ENCODE results near the gene PGLYRP3. TPM values are rescaled to one million over a fixed set of nuclear protein-coding genes. Genes with fewer than 3 reads are reported as not detected.

PGLYRP3 gene
- total RNA-seq, 5 donors from 2014 or later (not counting 1 experiment from before 2014, with no cell fraction given), result not detected

- H3K27ac Mint-ChIP-seq, result no peak overlapping the region
- H3K4me3 ChIP-seq (ENCODE audit: control insufficient read depth in 1 of 2, extremely low read depth in 1 of 2, low read length in 1 of 2), result no peak overlapping the region
- POLR2A ChIA-PET, result no interaction called here
- DNase-seq (no peak), ATAC-seq (replicated peaks in 1 of 4) (no peak)
- H3K36me3 Mint-ChIP-seq, result no peaks in the 10 kb centered on the region
- no peaks in the 10 kb centered on the region for H3K4me1 Mint-ChIP-seq
- no peaks in the 10 kb centered on the region for H3K36me3 ChIP-seq (ENCODE audit: control insufficient read depth in 2 of 2, extremely low read depth in 1 of 2, insufficient read depth in 1 of 2, low read length in 1 of 2)
- no peak overlapping the region for H3K4me3 Mint-ChIP-seq
- no peaks in the 10 kb centered on the region for H3K9me3 ChIP-seq
- no peaks in the 10 kb centered on the region for H3K4me1 ChIP-seq (ENCODE audit: control insufficient read depth in 1 of 2, extremely low read depth in 1 of 2, insufficient read depth in 2 of 2, low read length in 2 of 2)
- CTCF ChIA-PET, result interaction anchor here in 1 of 2 donors (1.0 kb wide), 1 partner anchor 10 kb away, joined by 3 read pairs; no protein-coding TSS in a partner anchor
- no CpG with 5 or more reads among the region's 1 CpG for WGBS (ENCODE audit: insufficient coverage)
- peaks cover 28 to 65% of the 10 kb centered on the region in 2 donors for H3K27me3 Mint-ChIP-seq
- H3K9me3 Mint-ChIP-seq, result no peaks in the 10 kb centered on the region
- peaks cover under 1 to 19% of the 10 kb centered on the region in 2 experiments for H3K27me3 ChIP-seq (replicated peaks in 1 of 2; ENCODE audit: control insufficient read depth in 2 of 2, extremely low read depth in 1 of 2, insufficient read depth in 2 of 2, low read length in 1 of 2)
- H3K27ac ChIP-seq (ENCODE audit: low read length), result no peak overlapping the region
Observed at GRCh38 chr1:153271711-153272110, 41.0 kb downstream of the PGLYRP3 start.

GRCh38 chr1:153265457-153265856 is 47.3 kb downstream of the PGLYRP3 start:
- Mint-ChIP-seq H3K9me3 (no peaks in the 10 kb centered on the region), H3K4me3 (no peak overlapping the region), H3K4me1 (peaks cover 21 to 24% (median 21%) of the 10 kb centered on the region in 3 donors), H3K36me3 (no peaks in the 10 kb centered on the region), H3K27ac (no peak overlapping the region), H3K27me3 (peaks cover 57 to 68% of the 10 kb centered on the region in 2 donors)
- ATAC-seq (replicated peaks in 1 of 4) (no peak), DNase-seq (no peak)
- Histone ChIP-seq H3K27me3 (replicated peaks in 1 of 2; ENCODE audit: control insufficient read depth in 2 of 2, extremely low read depth in 1 of 2, insufficient read depth in 2 of 2, low read length in 1 of 2) (peaks cover 15 to 22% of the 10 kb centered on the region in 2 experiments), H3K36me3 (ENCODE audit: control insufficient read depth in 2 of 2, extremely low read depth in 1 of 2, insufficient read depth in 1 of 2, low read length in 1 of 2) (no peaks in the 10 kb centered on the region), H3K9me3 (no peaks in the 10 kb centered on the region), H3K4me3 (ENCODE audit: control insufficient read depth in 1 of 2, extremely low read depth in 1 of 2, low read length in 1 of 2) (no peak overlapping the region), H3K27ac (ENCODE audit: low read length) (no peak overlapping the region), H3K4me1 (ENCODE audit: control insufficient read depth in 1 of 2, extremely low read depth in 1 of 2, insufficient read depth in 2 of 2, low read length in 2 of 2) (peaks cover 12 to 18% of the 10 kb centered on the region in 2 experiments)
- WGBS (ENCODE audit: insufficient coverage), result no CpG with 5 or more reads among the region's 1 CpG
- CTCF ChIA-PET, result interaction anchor here in 1 of 2 donors (0.5 kb wide), 1 partner anchor 377 kb away, joined by 5 read pairs; no protein-coding TSS in a partner anchor
- POLR2A ChIA-PET, result no interaction called here

GRCh38 chr1:153262462-153263157 is 50.1 kb downstream of the PGLYRP3 start:
- H3K4me3 ChIP-seq (ENCODE audit: control insufficient read depth in 1 of 2, extremely low read depth in 1 of 2, low read length in 1 of 2), result peak overlapping the region in 1 of 2 donors; percentile 52
- Mint-ChIP-seq H3K27ac (peak overlapping the region in 1 of 2 donors; percentile 36), H3K27me3 (peaks cover 45 to 54% of the 10 kb centered on the region in 2 donors), H3K9me3 (no peaks in the 10 kb centered on the region), H3K4me1 (peaks cover 25 to 36% (median 27%) of the 10 kb centered on the region in 3 donors), H3K4me3 (peak overlapping the region; percentile 61 to 84 (median 70)), H3K36me3 (no peaks in the 10 kb centered on the region)
- ATAC-seq (replicated peaks in 1 of 4) (no peak), DNase-seq (no peak)
- H3K27ac ChIP-seq (ENCODE audit: low read length), result no peak overlapping the region
- ChIA-PET CTCF (no interaction called here), POLR2A (no interaction called here)
- H3K27me3 ChIP-seq (replicated peaks in 1 of 2; ENCODE audit: control insufficient read depth in 2 of 2, extremely low read depth in 1 of 2, insufficient read depth in 2 of 2, low read length in 1 of 2), result peaks cover 15 to 27% of the 10 kb centered on the region in 2 experiments
- H3K9me3 ChIP-seq, result no peaks in the 10 kb centered on the region
- peaks cover 12 to 18% of the 10 kb centered on the region in 2 experiments for H3K4me1 ChIP-seq (ENCODE audit: control insufficient read depth in 1 of 2, extremely low read depth in 1 of 2, insufficient read depth in 2 of 2, low read length in 2 of 2)
- H3K36me3 ChIP-seq (ENCODE audit: control insufficient read depth in 2 of 2, extremely low read depth in 1 of 2, insufficient read depth in 1 of 2, low read length in 1 of 2), result no peaks in the 10 kb centered on the region
- 36% methylated on average over 3 of the region's 10 CpGs for WGBS (ENCODE audit: insufficient coverage)

- Mint-ChIP-seq H3K36me3 (no peaks in the 10 kb centered on the region), H3K4me3 (peak overlapping the region; percentile 61 to 84 (median 70)), H3K27me3 (peaks cover 41 to 50% of the 10 kb centered on the region in 2 donors), H3K4me1 (peaks cover 25 to 36% (median 27%) of the 10 kb centered on the region in 3 donors), H3K27ac (peak overlapping the region in 1 of 2 donors; percentile 34), H3K9me3 (no peaks in the 10 kb centered on the region)
- no peak for DNase-seq
- ChIA-PET POLR2A (no interaction called here), CTCF (interaction anchor here in 1 of 2 donors (0.7 kb wide), 1 partner anchor 9 kb away, joined by 3 read pairs; no protein-coding TSS in a partner anchor)
- H3K36me3 ChIP-seq (ENCODE audit: control insufficient read depth in 2 of 2, extremely low read depth in 1 of 2, insufficient read depth in 1 of 2, low read length in 1 of 2), result no peaks in the 10 kb centered on the region
- H3K9me3 ChIP-seq, result no peaks in the 10 kb centered on the region
- no peak for ATAC-seq (replicated peaks in 1 of 4)
- peak overlapping the region; percentile 24 to 52 for H3K4me3 ChIP-seq (ENCODE audit: control insufficient read depth in 1 of 2, extremely low read depth in 1 of 2, low read length in 1 of 2)
- peaks cover 15 to 27% of the 10 kb centered on the region in 2 experiments for H3K27me3 ChIP-seq (replicated peaks in 1 of 2; ENCODE audit: control insufficient read depth in 2 of 2, extremely low read depth in 1 of 2, insufficient read depth in 2 of 2, low read length in 1 of 2)
- no peak overlapping the region for H3K27ac ChIP-seq (ENCODE audit: low read length)
- 72% methylated on average over 3 of the region's 6 CpGs for WGBS (ENCODE audit: insufficient coverage)
- H3K4me1 ChIP-seq (ENCODE audit: control insufficient read depth in 1 of 2, extremely low read depth in 1 of 2, insufficient read depth in 2 of 2, low read length in 2 of 2), result peaks cover 12 to 18% of the 10 kb centered on the region in 2 experiments
Observed at GRCh38 chr1:153262070-153262366, 50.7 kb downstream of the PGLYRP3 start.

GRCh38 chr1:153261281-153262069 is 51.3 kb downstream of the PGLYRP3 start:
- ATAC-seq (replicated peaks in 1 of 4), result peak; percentile 32 to 68 (median 59)
- no peaks in the 10 kb centered on the region for H3K36me3 ChIP-seq (ENCODE audit: control insufficient read depth in 2 of 2, extremely low read depth in 1 of 2, insufficient read depth in 1 of 2, low read length in 1 of 2)
- H3K4me3 ChIP-seq (ENCODE audit: control insufficient read depth in 1 of 2, extremely low read depth in 1 of 2, low read length in 1 of 2), result peak overlapping the region; percentile 24 to 52
- Mint-ChIP-seq H3K36me3 (no peaks in the 10 kb centered on the region), H3K9me3 (no peaks in the 10 kb centered on the region), H3K27me3 (peaks cover 35 to 45% of the 10 kb centered on the region in 2 donors), H3K27ac (peak overlapping the region in 1 of 2 donors; percentile 34), H3K4me3 (peak overlapping the region; percentile 61 to 84 (median 70)), H3K4me1 (peaks cover 25 to 36% (median 27%) of the 10 kb centered on the region in 3 donors)
- H3K4me1 ChIP-seq (ENCODE audit: control insufficient read depth in 1 of 2, extremely low read depth in 1 of 2, insufficient read depth in 2 of 2, low read length in 2 of 2), result peaks cover 12 to 18% of the 10 kb centered on the region in 2 experiments
- peaks cover 12 to 27% of the 10 kb centered on the region in 2 experiments for H3K27me3 ChIP-seq (replicated peaks in 1 of 2; ENCODE audit: control insufficient read depth in 2 of 2, extremely low read depth in 1 of 2, insufficient read depth in 2 of 2, low read length in 1 of 2)
- CTCF ChIA-PET, result interaction anchor here in 1 of 2 donors (0.7 kb wide), 1 partner anchor 10 kb away, joined by 3 read pairs; no protein-coding TSS in a partner anchor
- H3K27ac ChIP-seq (ENCODE audit: low read length), result no peak overlapping the region
- POLR2A ChIA-PET, result no interaction called here
- no peaks in the 10 kb centered on the region for H3K9me3 ChIP-seq
- 2% methylated on average over 79 of the region's 80 CpGs for whole genome bisulfite sequencing (ENCODE audit: insufficient coverage)
- DNase-seq, result peak in 24 of 35 experiments; percentile 3 to 33 (median 18)

- ChIA-PET CTCF (no interaction called here), POLR2A (no interaction called here)
- peaks cover 9 to 27% of the 10 kb centered on the region in 2 experiments for H3K27me3 ChIP-seq (replicated peaks in 1 of 2; ENCODE audit: control insufficient read depth in 2 of 2, extremely low read depth in 1 of 2, insufficient read depth in 2 of 2, low read length in 1 of 2)
- peak; percentile 31 to 53 (median 39) for ATAC-seq (replicated peaks in 1 of 4)
- DNase-seq, result peak in 15 of 35 experiments; percentile 1 to 25 (median 7)
- peaks cover 29 to 39% of the 10 kb centered on the region in 2 donors for H3K27me3 Mint-ChIP-seq
- peaks cover 12 to 18% of the 10 kb centered on the region in 2 experiments for H3K4me1 ChIP-seq (ENCODE audit: control insufficient read depth in 1 of 2, extremely low read depth in 1 of 2, insufficient read depth in 2 of 2, low read length in 2 of 2)
- H3K36me3 ChIP-seq (ENCODE audit: control insufficient read depth in 2 of 2, extremely low read depth in 1 of 2, insufficient read depth in 1 of 2, low read length in 1 of 2), result no peaks in the 10 kb centered on the region
- H3K9me3 ChIP-seq, result no peaks in the 10 kb centered on the region
- no peak overlapping the region for H3K27ac Mint-ChIP-seq
- H3K36me3 Mint-ChIP-seq, result no peaks in the 10 kb centered on the region
- H3K4me3 ChIP-seq (ENCODE audit: control insufficient read depth in 1 of 2, extremely low read depth in 1 of 2, low read length in 1 of 2), result peak overlapping the region in 1 of 2 donors; percentile 26
- no peaks in the 10 kb centered on the region for H3K9me3 Mint-ChIP-seq
- H3K4me3 Mint-ChIP-seq, result peak overlapping the region; percentile 58 to 84 (median 64)
- no peak overlapping the region for H3K27ac ChIP-seq (ENCODE audit: low read length)
- WGBS (ENCODE audit: insufficient coverage), result 7% methylated on average over 41 of the region's 45 CpGs
- peaks cover 25 to 36% (median 27%) of the 10 kb centered on the region in 3 donors for H3K4me1 Mint-ChIP-seq
Observed at GRCh38 chr1:153260585-153261280, 52.0 kb downstream of the PGLYRP3 start.
